PC-9 (cell line): Measurements from ENCODE around the gene ZNF598.

Source experiments
- EZH2 ChIP-seq: fragments of 200-600 bp; sonication (generic); IDR thresholded peaks from 2 replicates; pipeline ENCODE4 v1.8.0; 2017; ENCODE audit warnings: antibody characterized with exemption, low read depth
- TF ChIP-seq, protein P1 (sequence below): fragments of 200-600 bp; sonication (generic); conservative IDR thresholded peaks from 2 replicates; pipeline ENCODE4 v1.6.1; 2017; ENCODE audit warnings: mixed run types, antibody characterized with exemption, mild to moderate bottlenecking, moderate library complexity

DNA sequence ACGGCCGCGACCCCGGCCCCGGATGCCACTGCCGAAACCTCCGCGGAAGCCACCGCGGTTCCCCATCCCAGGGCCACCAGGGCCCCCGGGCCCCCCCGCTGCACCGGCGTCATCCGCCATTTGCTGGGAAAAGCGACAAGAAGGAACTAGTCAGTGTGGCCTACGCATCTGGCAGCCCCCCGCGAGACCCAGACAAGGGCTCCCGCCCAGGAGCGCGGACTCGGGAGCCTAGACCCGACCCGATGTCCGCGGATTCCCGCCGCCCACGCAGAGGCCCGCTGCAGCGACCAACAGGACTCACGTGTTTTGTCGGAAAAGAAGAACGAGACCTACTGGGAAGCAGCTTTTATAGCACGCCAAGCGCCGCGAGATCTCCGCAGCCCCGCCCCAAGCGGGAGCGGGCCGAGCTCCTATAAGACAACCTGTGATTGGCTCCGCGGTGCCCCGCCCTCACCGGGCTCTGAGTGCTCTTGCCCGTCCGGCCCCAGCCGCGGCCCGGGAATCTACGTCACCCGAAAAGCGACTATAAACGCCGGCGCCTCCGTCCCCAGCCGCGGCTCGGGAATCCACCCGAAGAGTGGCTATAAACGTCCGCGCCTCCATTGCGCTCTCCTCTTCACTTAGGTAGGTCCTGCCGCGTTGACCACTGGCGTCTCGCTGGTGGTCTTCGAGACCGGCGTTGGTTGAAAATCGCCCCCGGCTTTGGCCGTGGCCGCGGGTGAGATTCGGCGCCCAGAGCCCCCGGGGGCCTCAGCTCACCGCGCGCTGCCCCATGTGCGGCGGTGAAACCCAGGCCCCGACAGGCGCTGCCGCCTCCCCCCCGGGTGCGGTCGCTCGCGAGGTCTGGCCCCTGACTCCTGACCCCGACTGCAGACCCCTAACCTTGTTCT is 44.9 kb downstream of the ZNF598 start, which contains the start of gene RPS2:
- TF ChIP-seq, protein P1, sequence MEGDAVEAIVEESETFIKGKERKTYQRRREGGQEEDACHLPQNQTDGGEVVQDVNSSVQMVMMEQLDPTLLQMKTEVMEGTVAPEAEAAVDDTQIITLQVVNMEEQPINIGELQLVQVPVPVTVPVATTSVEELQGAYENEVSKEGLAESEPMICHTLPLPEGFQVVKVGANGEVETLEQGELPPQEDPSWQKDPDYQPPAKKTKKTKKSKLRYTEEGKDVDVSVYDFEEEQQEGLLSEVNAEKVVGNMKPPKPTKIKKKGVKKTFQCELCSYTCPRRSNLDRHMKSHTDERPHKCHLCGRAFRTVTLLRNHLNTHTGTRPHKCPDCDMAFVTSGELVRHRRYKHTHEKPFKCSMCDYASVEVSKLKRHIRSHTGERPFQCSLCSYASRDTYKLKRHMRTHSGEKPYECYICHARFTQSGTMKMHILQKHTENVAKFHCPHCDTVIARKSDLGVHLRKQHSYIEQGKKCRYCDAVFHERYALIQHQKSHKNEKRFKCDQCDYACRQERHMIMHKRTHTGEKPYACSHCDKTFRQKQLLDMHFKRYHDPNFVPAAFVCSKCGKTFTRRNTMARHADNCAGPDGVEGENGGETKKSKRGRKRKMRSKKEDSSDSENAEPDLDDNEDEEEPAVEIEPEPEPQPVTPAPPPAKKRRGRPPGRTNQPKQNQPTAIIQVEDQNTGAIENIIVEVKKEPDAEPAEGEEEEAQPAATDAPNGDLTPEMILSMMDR: no peak
- no peak for TF ChIP-seq EZH2
